Adrenal gland (tissue), 5 donors: ENCODE data around the gene RALGAPB.

ENCODE experiments used
- CTCF ChIP-seq, 6 experiments: fragments of 450-650 bp in 4 of 6; fragments of 200-600 bp in 2 of 6; sonication (generic) in 1 of 6; IDR thresholded peaks; 1 replicate in 5 of 6; 2 replicates in 1 of 6; pipeline versions ENCODE4 v1.5.1 to v1.8.0; 2016 to 2021; ENCODE audit warnings: antibody characterized with exemption in 6 of 6, mild to moderate bottlenecking in 2 of 6, moderate library complexity in 1 of 6
- POLR2A ChIP-seq, 2 donors: fragments of 450-650 bp; IDR thresholded peaks; one replicate each; pipeline ENCODE4 v1.6.1; 2017; ENCODE audit warnings: antibody characterized with exemption in 2 of 2, mild to moderate bottlenecking in 2 of 2, moderate library complexity in 1 of 2
- donor health status: DM: no; HTN: no; CAD: no.

DNA sequence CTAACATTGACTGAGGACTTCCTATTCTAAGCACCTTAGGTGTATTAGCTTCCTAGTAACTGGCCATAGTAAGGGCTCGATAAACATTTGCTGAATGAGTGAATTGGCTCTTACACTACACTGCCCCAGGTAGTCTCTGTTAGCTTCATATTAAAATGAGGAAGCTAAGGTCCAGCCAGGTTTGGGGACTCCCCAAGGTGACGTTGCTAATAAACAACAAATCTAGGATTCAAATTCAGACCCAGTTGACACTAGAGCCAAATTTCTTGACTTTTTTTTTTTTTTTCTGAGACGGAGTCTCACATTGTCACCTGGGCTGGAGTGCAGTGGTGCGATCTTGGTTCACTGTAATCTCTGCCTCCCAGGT, 145.2 kb downstream of the RALGAPB start:
- TF ChIP-seq CTCF (IDR thresholded peaks at IDR 0.05), result no peak
- TF ChIP-seq POLR2A (IDR thresholded peaks at IDR 0.05), result no peak
